Fibroblast of mammary gland (primary cell): ENCODE results near the gene ASAH2B.
A peak's percentile ranks its signal among the peaks of the same experiment; 100 is the strongest.

ENCODE experiments used
- DNase-seq: peaks from one replicate; pipeline ENCODE4 v3.0.0-alpha.2; 2010; ENCODE audit warnings: low read depth
- H3K4me3 ChIP-seq: 2 replicates; pipeline ENCODE4 v1.5.1; 2011; ENCODE audit warnings: low read depth, mild to moderate bottlenecking, low read length, moderate library complexity; ENCODE audit not compliant: control insufficient read depth
- TF ChIP-seq, protein P1 (sequence below): conservative IDR thresholded peaks from 2 replicates; pipeline ENCODE4 v1.5.1; 2011; ENCODE audit warnings: low read depth, low read length, inconsistent platforms; ENCODE audit not compliant: control insufficient read depth, insufficient read depth

The ASAH2B gene

DNA sequence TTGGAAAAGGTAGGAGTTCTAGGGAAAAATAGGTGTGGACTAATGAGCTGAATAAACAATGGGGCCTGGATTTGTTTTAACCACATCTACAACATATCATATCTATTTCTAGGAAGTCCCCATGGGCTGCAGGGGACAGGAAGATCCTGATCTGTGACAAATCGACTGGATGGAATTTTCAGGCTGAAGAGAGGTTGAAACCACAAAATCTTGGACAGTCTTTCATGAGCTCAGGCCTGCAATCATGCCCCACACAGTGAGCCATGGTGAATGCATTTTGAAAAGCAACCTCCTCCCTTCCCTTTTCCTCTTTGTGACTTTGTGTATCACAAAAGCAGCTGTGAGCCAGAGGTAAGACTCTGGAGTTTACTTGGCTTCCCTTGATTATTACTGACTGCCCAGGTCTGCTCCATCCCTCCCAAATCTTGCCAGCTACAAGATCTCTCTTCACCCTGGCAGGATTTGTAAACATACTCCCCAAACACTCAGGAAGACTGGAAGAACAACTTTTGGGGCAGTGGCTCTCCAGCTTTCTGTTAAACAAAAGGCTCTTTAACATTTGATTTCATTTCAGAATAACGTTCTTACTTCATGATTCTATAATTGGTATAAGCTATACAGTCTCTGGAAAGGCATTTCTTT, 66.4 kb downstream of the ASAH2B start:
- no peak for DNase-seq
- no peak overlapping the region for H3K4me3 ChIP-seq
- TF ChIP-seq, protein P1, sequence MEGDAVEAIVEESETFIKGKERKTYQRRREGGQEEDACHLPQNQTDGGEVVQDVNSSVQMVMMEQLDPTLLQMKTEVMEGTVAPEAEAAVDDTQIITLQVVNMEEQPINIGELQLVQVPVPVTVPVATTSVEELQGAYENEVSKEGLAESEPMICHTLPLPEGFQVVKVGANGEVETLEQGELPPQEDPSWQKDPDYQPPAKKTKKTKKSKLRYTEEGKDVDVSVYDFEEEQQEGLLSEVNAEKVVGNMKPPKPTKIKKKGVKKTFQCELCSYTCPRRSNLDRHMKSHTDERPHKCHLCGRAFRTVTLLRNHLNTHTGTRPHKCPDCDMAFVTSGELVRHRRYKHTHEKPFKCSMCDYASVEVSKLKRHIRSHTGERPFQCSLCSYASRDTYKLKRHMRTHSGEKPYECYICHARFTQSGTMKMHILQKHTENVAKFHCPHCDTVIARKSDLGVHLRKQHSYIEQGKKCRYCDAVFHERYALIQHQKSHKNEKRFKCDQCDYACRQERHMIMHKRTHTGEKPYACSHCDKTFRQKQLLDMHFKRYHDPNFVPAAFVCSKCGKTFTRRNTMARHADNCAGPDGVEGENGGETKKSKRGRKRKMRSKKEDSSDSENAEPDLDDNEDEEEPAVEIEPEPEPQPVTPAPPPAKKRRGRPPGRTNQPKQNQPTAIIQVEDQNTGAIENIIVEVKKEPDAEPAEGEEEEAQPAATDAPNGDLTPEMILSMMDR = no peak

DNA sequence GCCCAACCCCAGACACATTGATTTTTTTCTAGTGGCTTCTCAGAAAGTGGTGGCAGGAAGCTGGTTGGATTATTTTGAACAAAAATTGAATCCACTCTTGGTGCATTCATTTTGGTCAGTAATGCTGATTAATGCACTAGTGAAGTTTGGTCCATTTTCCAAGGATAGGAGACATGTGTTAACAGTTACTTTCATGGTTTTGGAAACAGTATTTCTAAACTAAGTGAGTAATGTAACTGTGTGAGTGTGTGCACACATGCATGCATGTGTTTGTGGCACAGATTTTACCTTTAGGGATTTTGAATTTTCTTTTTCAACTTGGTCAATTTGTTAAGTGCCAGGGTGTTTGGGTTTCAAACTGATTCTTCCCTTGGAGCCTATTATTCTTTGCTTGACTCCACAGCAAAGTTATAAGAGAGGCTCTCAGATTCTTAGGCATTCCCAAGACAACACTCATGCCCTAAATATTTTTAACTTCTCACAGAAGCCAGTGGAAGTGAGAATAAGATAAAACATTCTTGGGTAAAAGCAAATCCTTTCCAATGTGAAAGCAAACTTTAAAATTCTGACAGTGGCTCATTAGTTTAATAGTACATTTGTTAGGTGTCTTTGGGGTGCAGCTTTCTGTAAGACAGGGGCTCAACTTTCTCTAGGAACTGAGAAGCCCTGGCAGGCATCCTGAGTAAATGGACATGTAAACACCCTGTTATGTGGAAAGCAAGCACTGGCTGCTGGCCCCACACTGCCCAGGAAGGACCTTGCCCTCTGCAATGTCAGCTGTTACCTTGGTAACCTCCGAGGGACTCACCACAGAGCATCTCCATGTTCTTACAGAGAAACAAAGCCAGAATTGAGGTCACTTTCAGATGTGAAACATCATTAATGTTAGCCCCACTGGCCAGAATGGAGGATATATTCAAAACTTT, 68.4 kb downstream of the ASAH2B start:
- peak; percentile 9 for DNase-seq
- TF ChIP-seq, protein P1 = no peak
- no peak overlapping the region for H3K4me3 ChIP-seq
